Activated CD8-positive, alpha-beta memory T cell treated with anti-CD3 and anti-CD28 coated beads, Interleukin-2, amount 50 U/mL, for 24 hours (primary cell): ENCODE data around the gene PSMD1.
"Not testable (repeated sequence)": the region's sequence is repeated elsewhere in the genome, so short reads cannot be mapped to it uniquely, and the experiment has no call there.

Source experiments
- DNase-seq: peaks from one replicate; pipeline ENCODE4 v3.0.0-alpha.2; 2020; ENCODE audit errors: extremely low read depth

The PSMD1 gene

DNA sequence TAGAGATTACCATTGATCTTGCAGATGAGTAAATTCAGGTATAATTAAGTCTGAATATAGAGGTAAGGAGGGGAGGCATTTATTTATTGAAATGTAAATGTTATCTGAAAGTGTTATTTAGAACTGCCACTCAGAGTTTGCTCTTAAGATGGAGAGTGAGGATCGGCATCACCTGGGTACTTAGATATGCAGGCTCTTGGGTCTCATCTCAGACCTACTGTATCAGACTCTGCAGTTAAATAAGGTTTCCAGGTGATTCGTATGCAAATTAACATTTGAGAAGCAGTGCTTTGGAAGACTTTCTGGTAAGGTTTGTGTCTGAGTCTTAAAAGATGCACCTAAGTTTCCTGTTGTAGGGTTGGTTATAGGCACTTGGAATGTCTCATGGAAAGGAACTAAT, 59.0 kb downstream of the PSMD1 start:
- no peak for DNase-seq

DNA sequence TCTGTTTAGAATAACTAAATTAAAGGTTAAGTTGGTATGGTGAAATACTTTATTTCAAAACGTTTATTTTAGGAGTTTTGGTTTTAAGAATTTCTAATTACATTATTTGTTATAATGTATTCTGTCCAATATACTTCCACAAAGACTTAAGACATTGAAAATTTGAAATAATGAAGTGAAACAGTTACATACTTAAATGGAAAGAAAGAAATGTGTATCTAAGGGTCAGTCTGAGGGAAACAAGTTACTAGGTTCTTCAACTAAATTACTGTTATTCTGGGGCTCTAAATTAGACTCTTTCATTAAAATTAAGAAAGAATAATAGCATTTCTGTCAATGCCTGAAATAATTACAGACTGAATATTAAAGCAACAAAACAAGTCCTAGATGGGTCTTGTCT, 60.5 kb downstream of the PSMD1 start:
- DNase-seq: no peak

DNA sequence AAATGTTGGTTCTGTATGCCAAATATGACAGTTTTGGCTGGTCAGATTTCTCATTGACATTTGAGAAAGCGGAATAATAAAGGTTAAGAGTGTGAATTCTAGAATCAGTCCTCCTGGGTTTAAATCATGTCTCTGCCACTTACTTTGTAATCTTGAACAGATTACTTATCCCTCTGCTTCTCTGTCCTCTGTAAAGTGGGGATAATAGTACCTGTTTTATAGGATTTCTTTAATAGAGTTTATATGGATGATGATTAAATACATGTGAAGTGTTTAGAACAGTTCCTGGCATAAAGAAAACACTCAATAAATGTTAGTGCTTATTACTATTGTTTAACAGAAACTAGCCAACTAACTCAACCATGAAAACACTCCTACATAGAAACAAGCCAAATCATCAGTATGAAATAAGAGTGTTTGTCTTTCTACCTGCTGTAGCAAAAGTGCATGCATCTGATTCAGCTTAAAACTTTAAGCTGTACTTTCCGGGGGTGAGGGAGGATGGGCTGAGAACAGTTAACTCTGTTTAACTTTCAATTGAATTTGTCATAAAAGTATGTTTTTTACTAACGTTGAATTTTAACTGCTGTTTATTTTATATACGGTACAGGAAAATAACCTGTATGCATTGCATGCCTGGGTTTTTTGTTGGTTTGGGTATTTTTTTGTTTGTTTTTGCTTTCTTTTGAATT, 61.4 kb downstream of the PSMD1 start:
- no peak for DNase-seq

DNA sequence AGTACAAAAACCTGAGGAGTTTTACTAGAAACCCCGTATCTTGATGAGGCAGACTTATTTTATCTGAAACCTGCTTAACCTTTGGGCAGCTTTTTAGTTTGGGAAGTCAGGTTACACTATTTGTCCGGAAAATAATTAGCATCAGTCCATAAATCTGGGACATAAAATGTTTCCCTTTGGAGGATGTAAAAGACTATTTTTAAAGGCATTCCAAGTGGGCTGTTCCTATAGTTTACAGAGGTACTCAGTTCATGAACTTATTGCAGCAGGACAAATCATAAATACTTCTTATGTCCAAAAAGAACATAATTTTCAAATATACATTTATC, 61.9 kb downstream of the PSMD1 start:
- no peak for DNase-seq

DNA sequence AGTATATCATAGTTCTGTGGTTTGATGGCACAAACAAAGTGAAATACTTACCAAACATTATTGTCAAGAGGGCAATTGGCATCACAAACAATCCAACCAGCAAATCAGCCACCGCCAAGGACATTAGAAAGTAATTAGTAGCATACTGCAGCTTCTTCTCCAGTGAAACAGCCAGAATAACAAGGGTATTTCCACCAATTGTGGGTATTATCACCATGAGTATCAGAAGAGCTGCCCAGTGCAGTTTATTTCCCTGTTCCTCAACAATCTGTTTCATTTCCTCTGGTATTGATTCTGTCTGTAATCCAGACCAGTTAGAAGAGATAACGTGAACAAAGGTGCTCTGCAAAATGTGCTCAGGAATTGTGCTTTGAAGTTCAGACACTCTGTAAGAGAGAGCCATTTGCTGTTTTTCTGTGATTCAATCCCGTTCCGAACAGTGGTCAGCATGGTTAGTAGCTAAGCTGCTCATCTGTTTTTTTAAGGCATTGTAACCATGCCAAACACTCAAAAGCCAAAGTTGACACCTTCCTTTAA, 66.8 kb downstream of the PSMD1 start:
- DNase-seq: no peak

DNA sequence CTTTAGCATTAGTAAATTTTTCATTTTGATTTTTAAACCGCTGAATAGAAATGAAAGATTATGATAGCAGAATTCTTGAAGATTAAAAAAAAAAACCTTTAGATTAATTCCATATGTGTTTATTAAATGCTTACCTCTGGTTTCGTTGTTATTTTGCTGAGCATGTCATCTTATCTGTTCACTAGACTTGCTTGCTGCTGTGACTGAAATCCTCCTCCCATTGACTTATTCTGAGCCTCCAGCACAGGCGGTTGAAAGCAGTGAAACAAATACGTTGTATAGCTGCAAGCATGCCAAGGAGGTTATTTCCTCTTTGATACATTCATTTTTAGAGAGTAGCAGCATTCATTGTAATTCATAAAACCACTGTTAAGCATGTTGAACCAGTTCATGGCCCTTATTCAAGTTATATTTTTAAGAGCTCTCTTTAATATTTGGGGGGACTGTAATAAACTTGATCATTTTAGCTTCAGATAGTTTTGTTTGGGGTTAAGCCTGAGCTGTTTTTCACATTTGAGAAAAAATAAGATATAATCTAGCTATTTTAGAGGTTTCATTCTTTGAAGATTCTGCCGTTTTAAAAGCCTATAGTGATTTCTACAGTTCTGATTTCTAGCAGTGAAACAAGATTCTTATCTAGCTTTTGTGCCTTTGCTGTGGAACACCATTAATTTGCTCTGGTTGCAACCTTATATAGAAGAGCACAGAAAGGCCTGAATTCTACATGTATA, 68.3 kb downstream of the PSMD1 start, which contains the start of gene HTR2B:
Gene HTR2B (minus strand): TSS at position 205 of the 731 bp plus-strand sequence. CDS start 1,278 bp downstream, outside the sequence.
- no peak for DNase-seq

DNA sequence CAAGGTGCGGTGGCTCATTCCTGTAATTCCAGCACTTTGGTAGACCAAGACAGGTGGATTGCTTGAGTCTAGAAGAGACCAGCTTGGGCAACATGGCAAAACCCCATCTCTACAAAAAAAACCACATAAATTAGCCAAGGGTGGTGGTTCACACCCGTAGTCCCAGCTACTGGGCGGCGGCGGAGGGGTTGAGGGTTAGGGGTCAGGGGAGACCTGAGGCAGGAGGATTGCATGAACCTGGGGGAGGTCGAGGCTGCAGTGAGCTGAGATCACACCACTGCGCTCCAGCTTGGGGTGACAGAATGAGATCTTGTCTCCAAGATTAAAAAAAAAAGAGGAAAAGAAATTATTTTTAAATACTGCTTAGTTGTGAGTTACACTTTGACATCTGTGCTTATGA, 69.5 kb downstream of the PSMD1 start:
- DNase-seq: no peak

DNA sequence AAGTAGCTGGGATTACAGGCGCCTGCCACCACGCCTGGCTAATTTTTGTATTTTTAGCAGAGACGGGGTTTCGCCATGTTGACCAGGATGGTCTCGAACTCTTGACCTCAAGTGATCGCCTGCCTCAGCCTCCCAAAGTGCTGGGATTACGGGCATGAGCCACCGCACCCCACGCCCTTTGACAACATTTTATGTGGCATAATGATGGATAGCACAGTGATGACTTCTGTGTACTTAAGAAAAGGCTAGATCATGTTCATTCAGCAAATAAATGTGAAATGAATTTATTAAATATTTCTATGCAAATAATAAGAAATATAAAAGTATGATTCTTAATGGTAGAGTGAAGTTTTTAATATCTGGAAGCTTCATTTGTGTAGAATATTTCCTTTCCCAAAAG, 70.8 kb downstream of the PSMD1 start:
- no peak for DNase-seq

DNA sequence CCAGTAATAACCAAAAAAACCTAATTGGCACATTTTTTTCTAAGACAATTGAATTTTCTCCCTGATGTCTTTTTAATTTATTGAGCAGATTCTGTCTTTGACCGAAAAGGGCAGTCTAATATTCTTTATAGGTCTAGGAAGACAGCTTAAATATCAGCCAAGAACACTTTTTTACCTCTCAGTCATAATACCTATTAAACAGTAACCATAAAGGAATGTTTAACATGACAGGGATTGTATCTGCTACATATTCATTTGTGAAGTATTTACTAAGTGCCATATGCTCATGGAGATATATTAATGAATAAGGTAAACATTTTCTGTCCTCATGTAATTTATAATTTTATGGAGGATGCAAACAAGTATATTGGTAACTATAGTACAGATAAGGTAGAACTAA, 71.3 kb downstream of the PSMD1 start:
- DNase-seq: no peak

DNA sequence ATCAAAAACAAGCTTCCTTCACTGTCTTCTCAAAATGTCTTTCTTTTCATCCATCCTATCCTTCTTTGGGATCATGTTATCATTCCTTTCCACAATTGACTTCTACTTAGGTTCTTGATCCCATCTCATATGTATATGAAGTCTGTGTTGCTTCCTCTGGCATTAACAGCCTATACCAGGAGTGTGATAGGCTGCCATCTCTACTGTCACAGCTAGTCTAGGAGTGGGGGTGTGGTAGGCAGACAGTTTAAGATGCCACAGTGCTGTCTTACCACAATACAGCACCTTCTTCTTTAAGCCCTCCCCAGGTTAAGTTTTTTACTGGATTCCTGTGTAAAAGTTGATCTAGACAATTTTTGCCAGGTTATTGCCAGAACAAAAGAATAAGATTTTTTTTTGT, 71.9 kb downstream of the PSMD1 start:
- DNase-seq: no peak

DNA sequence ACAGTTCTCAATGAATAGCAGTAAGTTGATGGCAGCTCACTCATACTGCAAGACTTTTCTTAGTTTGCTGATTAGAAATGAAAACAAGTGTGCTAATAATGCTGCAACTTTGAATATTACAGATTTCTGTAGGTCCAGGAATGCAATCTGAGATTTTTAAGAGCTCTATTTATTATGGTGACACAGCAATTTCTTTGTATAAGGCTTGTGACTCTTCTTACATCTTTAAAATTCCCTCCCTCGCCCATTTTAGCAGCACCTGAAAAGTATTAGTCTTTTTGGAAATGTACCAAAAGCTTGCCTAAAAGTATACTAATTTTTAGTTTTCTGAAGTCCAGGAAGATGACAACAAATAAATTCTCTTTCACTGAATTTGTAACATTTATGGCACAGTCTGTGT, 72.5 kb downstream of the PSMD1 start:
- DNase-seq: no peak

DNA sequence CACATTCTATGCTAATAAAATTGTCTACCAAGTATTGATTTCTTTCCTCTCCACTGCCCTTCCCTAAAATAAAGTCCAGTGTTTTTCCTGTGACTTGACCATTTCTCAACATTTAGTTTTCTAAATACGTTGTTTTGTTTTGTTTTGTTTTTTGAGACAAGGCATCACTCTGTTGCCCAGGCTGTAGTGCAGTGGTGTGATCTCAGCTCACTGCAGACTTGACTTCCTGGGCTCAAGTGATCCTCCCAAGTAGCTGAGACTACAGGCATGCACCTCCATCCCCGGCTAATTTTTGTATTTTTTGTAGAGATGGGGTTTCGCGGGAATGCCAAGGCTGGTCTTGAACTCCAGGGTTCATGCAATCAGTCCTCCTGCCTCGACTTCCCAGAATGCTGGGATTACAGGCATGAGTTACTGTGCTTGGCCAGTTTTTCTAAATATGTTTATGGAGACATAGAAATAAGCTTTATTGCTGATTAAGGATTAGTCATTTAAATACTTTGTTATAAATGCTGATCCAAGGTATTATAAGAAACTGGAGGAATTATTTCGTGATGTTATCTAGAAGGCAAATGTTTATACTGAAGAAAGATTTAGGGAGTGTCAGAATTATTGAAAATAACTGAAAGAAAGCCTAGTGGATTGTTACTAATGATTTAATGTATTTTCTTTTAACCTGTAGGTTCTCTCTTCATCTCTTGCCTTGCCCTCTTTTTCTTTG, 73.8 kb downstream of the PSMD1 start:
- no peak for DNase-seq

DNA sequence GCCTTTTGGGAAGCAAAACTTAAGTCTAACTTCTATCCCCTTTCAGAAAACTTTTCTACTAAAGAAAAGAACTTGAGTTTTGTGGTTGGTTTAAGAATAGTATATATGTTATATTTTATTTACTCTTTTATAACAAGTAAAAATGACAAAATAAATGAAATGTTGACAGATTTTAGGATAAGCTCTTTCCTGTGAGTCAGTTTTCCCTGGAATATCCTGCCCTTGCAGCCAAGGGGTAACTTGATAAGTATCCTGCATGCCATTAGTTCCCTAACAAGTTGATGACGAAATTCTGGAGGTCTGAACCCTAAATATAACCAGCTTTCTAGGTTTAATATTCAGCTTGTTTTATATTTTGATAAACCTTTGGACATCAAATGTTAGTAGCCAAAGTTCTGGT, 75.5 kb downstream of the PSMD1 start:
- no peak for DNase-seq

DNA sequence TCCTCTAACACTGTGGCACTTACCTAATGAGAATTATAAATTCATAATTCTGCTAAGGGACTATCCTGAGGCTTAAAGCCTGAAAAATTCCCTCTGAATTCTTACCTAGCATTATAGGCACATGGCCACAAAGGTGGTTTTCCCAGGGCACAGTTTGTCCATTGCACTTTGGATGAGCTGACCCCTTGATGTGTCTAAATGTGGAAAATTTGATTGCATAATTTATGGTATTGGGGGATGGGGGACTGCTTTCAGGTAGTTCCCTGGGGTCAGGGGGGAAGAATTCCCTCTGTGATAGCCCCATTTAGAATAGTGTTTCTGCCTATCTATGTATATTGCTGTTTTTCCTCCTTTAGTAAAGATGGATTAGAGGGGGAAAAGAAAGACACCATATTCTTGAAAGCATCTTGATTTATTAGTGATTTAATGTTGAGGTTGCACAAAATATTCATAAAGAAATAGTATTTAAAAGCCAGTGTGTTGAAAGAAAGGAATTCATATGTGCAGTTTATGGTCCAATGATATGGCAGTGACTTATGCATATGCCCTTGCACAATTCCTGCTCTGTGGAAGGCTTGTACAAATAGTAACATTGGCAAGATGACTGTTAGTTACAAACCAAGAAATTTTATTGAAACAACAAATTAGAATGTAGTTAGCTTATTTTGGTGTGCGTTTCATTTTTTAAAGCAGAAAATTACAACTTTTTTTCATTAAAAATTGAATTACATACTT, 76.9 kb downstream of the PSMD1 start:
- no peak for DNase-seq

DNA sequence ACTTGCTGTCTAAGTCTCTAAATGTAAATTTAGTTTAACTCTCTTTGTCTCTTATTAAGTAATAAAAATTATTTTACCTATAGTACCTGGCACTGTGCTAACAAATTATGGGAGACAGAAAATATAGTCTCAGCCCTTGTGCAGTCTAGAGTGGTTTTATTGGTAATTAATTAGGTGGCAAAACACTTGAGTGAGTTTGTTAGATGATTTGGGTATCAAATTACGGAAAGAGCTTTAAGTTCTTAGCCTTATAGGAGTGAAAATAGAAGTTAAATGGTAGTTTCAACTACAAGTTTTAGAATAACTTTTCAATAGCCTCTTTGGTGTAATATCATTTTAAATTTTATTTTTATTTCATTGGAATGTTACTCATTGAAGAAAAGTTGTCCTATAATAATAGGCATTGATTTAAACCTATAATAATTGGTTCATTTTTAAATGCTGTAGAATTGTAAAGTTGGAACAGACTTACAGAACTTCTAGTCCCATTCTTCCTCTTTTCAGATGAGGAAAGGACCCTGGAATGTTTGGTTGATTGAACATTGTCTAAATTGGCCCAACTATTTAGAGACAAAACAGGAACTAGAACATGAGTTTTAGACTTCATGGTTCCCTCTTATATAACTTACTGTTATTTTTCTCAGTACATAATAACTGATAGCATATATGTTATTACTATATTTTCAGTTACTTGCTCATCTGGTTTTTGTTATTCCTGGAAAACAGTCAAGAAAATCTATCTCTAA, 78.4 kb downstream of the PSMD1 start:
- DNase-seq: no peak

DNA sequence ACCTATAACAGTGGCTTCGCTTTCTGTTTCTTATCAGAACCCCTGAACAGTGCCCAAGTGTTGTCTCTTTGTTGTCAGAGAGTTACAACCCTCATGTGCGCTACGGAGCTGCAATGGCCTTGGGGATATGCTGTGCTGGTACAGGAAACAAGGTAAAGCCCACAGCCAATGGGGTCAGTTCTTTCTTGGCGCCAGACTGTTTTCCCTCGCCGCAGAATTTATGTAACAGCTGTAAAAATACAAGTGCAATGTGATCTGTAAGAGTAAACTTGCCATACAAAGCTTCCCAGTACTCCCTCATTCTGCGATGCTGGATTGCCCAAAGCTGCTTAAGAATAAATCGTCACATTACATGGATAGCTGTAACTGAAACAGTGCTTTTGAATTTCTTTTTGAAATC, 82.0 kb downstream of the PSMD1 start:
- no peak for DNase-seq

DNA sequence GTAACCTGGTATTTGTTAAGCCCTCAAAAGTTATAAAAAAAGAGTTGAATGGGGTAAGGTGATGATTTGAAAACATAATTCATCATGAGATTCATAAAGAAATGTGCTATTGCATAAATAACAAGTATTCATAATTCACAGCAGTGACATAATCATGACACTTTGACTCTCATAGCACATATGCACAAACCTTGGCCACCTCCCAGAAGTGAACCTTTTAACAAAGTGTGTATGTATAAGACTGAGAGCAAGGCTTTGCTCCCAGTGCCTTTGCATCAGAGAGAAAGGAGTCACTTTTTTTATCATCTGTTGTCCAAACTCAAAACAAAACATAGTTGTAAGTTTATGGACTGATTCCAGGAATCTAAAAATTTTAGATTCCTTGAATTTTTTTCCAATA, 83.1 kb downstream of the PSMD1 start:
- no peak for DNase-seq

DNA sequence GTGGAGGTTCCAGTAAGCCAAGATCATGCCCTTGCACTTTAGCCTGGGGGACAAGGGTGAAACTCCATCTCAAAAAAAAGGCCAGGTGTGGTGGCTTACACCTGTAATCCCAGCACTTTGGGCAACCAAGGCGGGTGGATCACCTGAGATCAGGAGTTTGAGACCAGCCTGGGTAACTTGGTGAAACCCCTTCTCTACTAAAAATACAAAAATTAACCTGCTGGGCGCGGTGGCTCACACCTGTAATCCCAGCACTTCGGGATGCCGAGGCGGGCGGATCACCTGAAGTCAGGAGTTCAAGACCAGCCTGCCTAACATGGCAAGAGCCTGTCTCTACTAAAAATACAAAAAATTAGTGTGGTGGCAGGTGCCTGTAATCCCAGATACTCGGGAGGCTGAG, 84.1 kb downstream of the PSMD1 start:
- not testable (repeated sequence) for DNase-seq

DNA sequence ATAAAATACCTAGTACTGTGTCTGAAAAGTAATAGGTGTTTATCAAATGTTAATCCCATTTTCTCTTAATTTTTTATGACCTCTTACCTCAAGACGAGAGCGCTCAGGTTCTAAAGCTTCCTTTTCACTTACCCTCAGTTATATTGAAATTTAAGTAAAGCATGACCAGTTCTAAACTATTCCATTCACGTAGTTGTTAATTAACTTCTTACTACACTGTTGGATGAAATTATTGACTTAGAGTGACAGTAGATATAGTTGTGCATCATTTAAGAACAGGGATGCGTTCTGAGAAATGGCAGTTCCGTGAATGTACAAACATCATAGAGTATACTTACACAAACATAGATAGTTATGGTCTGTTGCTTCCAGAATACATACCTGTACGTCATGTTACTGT, 88.2 kb downstream of the PSMD1 start:
- DNase-seq: no peak

DNA sequence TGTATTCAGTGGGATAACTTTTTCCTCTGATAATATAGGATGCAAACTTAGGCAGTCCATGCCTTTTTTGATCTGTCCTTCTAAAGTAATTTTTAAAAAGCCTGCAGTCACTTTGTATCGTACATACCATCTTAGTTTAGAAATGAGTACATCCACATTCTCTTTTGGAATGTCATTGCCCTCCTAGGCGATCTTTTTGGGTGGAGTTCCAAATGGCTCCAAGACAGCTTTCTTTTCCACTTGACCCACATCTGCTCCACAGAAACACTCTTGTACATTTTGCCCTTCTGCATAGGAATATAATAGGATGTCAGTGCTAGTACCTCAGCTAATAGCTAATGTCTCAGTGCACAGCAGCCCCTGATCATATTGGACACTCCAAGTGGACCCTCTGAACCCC, 90.0 kb downstream of the PSMD1 start:
- DNase-seq: no peak

DNA sequence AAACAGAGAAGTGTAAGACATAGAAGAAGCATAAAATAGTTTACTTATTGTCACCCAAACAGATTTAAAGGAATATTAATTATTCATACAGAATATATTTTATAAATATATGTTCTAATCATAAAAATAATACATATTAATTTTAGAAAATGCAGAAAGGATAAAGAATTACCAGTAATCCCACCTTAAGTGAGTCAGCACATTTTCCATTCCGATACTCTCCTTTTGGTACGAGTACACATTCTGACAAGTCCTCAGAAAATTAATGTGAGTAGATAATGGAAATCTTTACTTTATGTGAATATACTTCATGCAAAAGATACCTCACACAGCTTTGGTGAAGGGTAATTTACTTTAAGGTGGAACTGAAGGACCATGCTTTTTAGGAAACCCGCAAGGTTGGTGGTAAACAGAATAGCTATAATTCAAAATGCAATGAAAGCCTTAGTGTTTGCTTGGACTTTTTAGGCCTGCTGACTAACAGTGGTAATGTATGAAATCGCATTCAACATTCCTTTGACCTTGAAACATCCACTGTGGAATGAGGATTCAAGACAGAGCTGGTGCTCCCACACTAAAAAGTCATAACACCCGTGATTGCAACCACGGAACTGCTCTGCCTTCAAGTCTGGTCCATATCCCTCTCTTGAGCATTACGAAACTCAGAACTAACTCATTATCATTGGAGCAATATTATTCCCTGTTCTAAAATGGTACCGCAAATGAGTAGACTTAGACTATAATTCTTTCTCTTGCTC, 96.3 kb downstream of the PSMD1 start:
- no peak for DNase-seq
